Stimulated activated naive CD8-positive, alpha-beta T cell treated with anti-CD3 and anti-CD28 coated beads, Interleukin-15, Interleukin-2, amounts not matched to agents 100 U/mL and 50 U/mL, for 24 hours (primary cell): ENCODE data around the gene NBPF1.
"Not testable (repeated sequence)": the region's sequence is repeated elsewhere in the genome, so short reads cannot be mapped to it uniquely, and the experiment has no call there.

ENCODE experiments used
- ATAC-seq: fragments of 150-1000 bp; cut with Tn5 transposase; one replicate; pipeline ENCODE4 v1.10.0; 2021
- DNase-seq: peaks from one replicate; pipeline ENCODE4 v3.0.0; 2021

Gene NBPF1

DNA sequence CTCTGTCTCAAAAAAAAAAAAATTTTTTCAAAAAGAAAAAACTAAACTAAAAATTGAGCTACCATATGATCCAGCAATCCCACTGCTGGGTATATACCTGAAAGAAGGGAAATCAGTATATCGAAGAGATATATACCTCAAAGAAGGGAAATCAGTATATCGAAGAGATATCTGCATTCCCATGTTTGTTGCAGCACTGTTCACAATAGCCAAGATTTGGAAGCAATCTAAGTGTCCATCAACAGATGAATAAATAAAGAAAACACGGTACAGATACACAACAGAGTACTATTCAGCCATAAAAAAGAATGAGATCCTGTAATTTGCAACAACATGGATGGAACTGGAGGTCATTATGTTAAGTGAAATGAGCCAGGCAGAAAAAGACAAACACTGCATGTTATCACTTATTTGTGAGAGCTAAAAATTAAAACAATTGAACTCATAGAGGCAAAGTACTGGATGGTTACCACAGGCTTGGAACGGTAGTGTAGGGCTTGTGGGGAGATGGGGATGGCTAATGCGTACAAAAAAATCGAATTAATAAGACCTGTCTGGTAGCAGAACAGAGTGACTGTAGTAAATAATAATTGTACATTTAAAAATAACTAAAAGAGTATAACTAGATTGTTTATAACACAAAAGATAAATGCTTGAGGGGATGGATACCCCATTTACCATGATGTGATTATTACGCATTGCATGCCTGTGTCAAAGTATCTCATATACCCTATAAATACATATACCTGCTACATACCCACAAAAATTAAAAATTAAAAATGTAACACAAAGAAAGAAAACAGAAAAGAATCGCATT is 28.0 kb upstream of the NBPF1 start:
- ATAC-seq, DNase-seq: not testable (repeated sequence)

DNA sequence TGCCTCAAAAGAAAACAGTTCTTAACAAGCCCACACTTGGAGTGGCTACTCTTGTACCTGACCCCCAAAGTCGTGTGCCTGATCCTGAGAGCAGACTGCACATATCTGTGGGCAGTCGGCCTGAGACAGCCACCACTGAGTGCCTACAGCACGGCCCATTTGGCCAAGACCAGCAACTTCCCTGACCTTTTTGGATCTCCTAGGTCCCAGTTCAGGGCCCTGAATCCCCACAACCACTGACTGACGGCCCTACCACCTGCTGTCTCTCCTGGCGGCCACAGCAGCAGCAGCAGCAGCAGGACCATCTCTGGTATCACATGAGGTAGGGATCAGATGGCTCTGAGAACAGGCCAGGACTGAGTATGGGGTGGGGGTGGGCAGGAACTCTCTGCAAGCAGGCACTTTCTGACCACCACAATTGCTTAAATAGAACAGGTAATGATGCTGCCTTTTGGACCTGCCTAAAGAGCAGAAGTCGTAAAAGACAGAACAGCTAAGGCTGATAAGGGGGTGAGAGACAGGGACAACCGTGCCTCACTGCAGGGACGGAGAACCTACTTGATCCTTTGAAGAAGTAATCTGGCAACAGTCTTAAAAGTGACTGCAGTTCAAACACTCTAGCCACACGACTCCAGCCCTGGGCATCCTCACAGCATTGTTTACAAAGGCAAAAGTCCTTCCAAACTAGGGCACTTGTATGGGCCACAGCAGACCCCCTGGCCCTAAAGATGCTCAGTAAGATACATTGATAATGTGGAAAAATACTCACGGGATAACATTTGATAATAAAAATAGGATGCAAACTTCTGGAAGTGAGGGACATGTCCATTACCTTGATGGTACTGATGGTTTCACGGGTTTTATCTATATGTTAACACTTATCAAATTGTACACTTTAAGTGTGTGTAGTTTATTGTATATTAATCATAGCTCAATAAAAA is 26.0 kb upstream of the NBPF1 start:
- ATAC-seq = not testable (repeated sequence)
- DNase-seq = peak; percentile 1

DNA sequence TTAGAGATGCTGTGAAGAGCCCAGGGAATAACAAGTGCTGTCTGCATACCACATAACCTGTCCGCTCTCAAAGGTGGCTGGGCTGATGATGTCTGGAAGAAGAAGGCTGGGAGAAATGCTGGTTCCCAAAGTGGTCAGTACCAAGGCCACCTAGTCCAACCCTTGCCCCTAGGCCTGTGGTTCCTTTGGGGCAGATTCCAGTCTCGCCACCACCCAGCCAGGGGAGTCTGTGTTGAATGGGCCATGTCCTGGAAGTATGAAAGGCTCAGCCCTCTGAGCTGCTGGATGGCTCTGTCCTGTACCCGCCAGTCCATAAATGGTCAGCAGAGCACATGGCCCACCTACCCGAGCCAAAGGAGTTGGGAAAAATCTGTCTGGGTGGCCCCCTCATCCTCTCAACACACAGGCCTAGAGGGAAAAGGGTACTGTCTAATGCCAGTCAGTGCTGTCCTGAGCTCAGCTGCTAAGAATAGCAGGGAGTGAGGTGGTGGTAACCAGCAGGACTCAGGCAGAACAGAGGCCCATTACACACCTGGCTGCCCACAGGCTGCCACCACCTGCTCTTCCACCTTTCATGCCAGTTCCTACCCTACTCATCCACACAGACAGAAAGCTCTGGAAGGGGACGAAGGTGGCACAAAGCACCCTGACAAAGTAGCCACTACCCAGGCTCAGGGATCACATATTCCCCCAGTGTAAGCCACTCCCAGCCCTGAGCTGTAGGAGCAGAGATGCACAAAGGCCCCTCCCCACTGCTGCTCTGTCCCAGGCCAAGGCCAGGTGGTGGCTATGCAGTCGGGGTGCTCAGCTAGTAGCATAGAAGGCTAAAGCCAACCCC is 24.8 kb upstream of the NBPF1 start:
- ATAC-seq = peak; percentile 2
- peak; percentile 2 for DNase-seq

- DNase-seq, ATAC-seq: not testable (repeated sequence)
Observed at GRCh38 chr1:16636551-16637195, 23.3 kb upstream of the NBPF1 start.

GRCh38 chr1:16635959-16636358 is 22.6 kb upstream of the NBPF1 start:
- not testable (repeated sequence) for DNase-seq, ATAC-seq

DNA sequence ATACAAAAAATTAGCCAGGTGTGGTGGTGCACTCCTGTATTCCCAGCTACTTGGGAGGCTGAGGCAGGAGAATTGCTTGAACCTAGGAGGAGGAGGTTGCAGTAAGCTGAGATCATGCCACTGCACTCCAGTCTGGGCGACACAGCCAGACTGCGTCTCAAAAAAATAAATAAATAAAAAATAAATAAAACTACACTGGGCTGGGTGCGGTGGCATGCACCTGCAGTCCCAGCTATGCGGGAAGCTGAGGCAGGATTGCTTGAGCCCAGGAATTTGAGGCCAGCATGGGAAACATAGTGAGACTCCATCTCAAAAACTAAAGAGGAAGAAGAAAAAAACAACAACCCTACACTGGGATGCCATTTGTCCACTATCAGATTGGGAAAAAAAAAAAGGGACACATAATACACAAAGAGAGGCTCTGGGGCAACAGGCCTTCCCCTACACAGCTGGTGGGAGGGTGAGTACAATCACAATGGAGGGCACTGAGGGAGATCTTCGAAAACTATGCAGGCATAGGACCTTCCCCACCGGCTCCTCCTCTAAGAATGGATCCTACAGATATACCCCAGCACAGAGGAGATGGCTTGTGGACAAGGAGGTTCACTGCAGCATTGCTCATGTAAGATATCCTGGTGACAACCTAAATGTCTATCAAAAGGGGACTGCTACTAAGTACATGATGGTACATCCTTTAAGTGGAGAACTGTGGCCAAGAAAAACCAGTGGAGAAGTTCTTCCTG is 20.3 kb upstream of the NBPF1 start:
- ATAC-seq, DNase-seq: not testable (repeated sequence)

GRCh38 chr1:16632044-16632850 is 18.9 kb upstream of the NBPF1 start:
- ATAC-seq, DNase-seq: not testable (repeated sequence)

- DNase-seq = peak; percentile 2
- no peak for ATAC-seq
Observed at GRCh38 chr1:16631248-16632043, 18.1 kb upstream of the NBPF1 start.

DNA sequence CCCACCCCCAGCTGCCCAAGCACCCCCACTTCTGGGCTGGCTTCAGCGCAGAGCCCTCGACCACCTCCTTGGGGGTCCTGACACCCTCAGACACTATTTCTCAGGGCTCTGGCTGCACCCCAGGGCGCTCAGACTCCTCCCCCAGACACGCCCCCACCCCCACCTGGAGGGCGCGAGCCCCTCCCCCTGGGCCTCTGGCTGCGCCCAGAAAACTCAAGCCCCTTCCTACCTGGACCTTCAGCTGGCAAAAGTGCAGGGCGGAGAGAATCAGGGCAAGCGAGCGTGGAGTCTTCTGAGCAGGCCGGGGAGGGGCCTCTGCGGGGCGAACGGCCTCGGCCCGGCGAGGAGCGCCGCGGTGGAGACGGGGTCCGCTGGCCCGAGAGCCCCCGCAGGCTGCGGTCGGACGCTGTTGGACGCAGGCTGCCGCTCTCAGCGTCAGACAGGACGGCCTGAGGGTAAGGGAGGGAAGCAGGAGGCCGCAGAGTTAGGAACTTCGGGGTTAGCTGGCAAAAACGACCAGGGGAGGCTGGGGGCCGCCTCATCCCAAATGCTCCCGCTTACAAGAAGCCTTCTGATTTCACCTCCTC is 17.4 kb upstream of the NBPF1 start:
- ATAC-seq (no peak), DNase-seq (peak; percentile 2)

DNA sequence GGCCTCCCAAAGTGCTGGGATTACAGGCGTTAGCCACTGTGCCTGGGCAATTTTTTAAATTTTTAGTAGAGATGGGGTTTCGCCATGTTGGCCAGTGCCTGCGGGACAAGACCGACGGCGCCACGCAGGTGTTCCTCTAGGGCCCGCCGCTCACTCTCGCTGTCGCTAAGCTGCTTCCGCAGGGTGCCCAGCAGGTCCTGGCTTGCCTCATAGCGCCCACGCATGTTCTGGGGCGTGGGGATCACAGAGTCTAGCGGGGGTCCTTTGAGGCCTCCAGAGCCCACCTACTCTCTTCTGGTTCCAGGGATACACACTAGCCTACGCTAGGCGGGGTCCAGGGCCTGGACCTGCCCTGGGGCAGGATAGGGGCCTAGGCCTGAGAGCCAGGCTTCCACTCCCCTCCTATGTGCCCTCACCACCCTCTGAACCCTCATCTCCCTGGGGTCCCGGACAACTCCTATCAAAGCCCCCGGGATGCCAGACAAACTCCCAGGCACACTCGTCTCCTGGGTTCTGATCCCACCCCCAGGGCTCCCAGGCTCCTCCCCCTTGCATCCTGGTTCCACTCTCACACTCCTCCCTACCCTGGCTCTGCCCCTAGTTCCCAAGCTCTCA is 16.7 kb upstream of the NBPF1 start:
- not testable (repeated sequence) for DNase-seq, ATAC-seq

- DNase-seq (no peak), ATAC-seq (no peak)
Observed at GRCh38 chr1:16628361-16629111, 15.2 kb upstream of the NBPF1 start.

DNA sequence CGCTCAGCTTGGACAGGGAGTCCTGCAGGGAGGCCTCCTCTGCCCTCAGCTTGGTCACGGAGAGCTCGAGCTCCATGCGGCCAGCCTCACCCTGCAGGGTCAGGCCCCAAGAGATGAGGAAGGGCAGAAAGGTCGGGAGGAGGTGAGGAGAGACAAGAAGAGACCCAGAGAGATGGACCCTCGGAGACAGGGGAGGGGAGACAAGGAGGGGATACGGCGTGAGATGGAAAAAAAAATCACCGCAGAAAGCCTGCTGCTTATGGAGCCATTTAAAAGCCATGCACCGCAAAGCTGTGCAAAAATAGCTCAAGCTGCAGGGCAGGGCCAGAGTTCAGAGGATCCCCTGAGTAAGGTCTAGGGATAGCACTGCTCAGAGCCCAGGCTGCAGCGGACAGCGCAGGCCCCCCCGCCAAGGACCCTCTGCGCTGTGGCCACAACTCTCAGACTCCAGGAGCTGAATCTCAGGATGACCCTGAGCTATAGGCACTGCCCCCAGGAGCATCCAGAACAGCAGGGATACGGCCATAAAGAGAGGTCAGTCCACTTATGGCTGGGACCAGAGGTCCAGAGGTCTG is 13.1 kb upstream of the NBPF1 start:
- ATAC-seq, DNase-seq: not testable (repeated sequence)

DNA sequence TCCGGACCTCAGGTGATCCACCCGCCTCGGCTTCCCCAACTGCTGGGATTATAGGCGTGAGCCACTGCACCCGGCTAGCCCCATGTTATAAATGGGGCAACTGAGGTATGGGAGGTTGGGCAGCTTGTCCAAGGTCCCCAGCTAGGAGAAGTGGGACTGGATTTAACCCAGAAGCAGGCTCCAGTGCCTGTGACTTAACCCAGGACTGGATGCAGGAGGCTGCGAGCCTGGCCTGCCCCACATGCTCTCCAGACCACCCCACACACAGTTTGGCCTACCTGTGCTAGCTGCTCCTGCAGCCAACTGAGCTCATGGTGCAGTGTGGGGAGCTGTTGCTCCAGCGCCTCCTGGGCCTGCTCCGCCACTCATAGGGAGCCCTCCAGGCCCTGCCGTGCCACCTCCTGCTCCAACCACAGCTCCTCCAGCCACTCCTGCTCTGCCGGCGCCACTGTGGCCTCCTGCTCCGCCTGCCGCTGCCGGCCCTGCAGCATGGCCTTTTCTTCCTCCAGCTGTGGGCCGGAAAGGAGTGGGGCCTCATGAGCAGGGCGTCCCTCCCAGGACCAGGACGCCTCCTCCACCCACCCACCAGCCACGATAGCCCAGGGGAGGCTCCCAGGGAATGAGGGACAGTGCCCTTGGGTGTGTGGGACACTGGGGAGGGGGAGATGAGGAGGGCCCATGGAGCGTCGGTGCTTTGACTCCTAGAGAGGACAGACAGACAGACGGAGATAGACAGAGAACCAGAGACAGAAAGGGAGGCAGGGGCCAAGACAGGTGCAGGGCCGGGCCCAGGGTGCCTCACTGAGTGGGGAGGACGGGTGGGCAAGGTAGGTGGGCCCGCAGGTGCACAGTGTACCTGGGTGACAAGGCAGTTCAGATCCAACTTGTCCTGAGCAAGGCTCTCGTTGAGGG is 12.4 kb upstream of the NBPF1 start:
- ATAC-seq = no peak
- DNase-seq = no peak

DNA sequence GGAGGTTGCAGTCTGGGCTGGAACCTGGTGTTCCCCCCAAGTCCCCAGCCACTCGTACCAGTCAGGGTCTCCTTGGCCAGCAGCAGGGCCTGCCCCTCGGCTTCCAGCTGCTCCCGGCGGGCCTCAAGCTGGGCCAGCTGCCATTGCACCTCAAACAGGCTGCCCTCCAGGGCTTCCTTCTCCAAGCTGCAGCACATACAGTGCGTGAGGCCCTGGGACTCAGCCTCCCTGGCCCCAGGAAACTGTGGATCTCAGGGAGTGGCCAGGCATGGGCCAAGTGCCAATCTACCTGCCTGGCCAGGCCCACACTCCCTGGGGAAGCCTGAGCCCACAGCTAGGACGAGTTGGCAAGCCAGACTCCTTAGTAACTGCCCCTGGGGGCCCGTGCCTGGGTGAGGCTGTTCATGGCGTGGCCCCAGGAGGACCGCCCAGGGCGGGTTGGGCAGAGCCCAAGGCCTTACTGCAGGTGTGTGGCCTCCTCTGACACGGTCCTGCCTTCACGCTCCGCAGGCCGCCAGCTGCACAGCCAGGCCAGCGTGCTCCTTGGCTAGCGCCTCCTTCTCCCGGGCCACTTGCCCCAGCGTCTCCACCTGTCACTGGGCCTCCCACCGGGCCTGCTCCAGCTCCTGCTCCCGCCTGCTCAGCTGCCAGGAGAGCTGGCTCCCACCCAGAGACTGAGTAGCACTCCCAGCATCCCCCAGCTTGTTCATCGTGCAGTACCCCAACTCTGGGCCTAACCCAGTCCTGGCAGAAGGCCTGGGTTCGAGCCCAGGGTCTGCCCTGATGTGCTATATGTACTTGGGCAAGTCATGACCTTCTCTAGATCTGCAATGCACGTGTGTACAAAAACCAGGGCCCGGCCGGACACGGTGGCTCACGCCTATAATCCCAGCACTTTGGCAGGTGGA is 10.7 kb upstream of the NBPF1 start:
- ATAC-seq, DNase-seq: not testable (repeated sequence)

GRCh38 chr1:16623337-16623736 is 10.0 kb upstream of the NBPF1 start:
- not testable (repeated sequence) for ATAC-seq, DNase-seq
